Muscle of leg (tissue), 11 donors: Measurements from ENCODE around the gene SLC29A1. TPM values are rescaled to one million over a fixed set of nuclear protein-coding genes. Genes with fewer than 3 reads are reported as not detected.

ENCODE experiments used
- DNase-seq: peaks from one replicate; pipeline ENCODE4 v3.0.0; 2013
- H3K27ac ChIP-seq: one replicate; pipeline ENCODE4 v1.5.1; 2013; ENCODE audit warnings: mild to moderate bottlenecking, low read length, control low read depth
- H3K27me3 ChIP-seq: one replicate; pipeline ENCODE4 v1.6.1; 2013; ENCODE audit warnings: low read length; ENCODE audit not compliant: control insufficient read depth, insufficient read depth
- H3K36me3 ChIP-seq: one replicate; pipeline ENCODE4 v1.6.1; 2013; ENCODE audit warnings: low read length; ENCODE audit not compliant: control insufficient read depth, insufficient read depth
- H3K4me1 ChIP-seq: one replicate; pipeline ENCODE4 v1.6.1; 2013; ENCODE audit warnings: low read length; ENCODE audit not compliant: control insufficient read depth, insufficient read depth
- H3K4me3 ChIP-seq: one replicate; pipeline ENCODE4 v1.5.1; 2013; ENCODE audit warnings: low read length, control low read depth
- H3K9me3 ChIP-seq: replicated peaks from 2 replicates; pipeline ENCODE4 v1.6.1; 2013; ENCODE audit warnings: low read depth, low read length; ENCODE audit not compliant: control insufficient read depth
- WGBS: methylation state at CpG from one replicate; pipeline ENCODE4 v1.1.5; 2013; ENCODE audit warnings: missing lambda C conversion rate; ENCODE audit not compliant: insufficient coverage; 5-methylcytosine and 5-hydroxymethylcytosine counted together
- polyA plus RNA-seq, 8 donors: library from polyadenylated mRNA; unstranded; fragments of 120-200 nt; gene quantifications; one replicate each; pipeline versions ENCODE4 v1.2.1 to v1.2.3, GENCODE V29; 2013; ENCODE audit warnings: inconsistent platforms in 1 of 8, low replicate concordance in 1 of 8; ENCODE audit not compliant: insufficient read length in 8 of 8, insufficient read depth in 1 of 8
- total RNA-seq: library from RNA; stranded (reverse); fragments of 120-200 nt; gene quantifications from one replicate; pipeline ENCODE4 v1.2.4, GENCODE V29; 2013

Gene SLC29A1
- total and polyA plus RNA-seq, 9 donors, result 27.8 to 94.2 (median 67.5) TPM

DNA sequence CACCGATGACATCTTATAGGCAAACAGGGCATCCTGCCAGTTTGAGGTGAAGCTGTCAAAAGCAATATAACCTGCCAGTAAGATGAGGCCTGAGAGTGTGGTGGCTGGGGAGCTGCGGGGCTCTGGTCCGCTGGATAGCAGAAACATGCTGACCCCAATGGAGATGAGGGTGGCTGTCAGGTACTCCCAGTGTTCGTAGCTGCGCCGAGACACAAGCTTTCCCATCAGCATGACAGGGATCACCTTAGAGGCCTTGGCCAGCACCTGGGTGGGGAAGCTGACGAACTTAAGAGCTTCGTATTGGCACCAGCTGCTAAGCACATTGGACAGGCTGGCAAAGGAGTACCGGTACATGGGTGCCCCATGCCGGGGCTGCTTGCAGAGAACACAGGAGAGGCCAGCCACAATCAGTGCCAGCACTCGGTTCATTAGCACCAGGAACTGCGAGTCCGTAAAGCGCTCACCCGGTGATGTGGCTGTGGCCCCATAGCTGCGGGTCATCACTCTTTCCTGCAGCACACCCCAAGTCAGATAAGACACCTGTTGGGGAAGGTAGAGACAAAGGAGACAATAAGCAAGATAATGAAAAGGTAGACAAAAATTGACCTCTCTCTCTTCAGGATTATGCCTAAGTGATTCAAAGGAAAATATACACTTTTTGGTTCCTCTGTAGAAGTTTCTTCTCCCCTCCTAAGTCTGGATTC is 31.9 kb downstream of the SLC29A1 start:
- Histone ChIP-seq H3K4me3 (no peak overlapping the region), H3K36me3 (peaks cover 65% of the 10 kb centered on the region), H3K27ac (no peak overlapping the region), H3K27me3 (no peaks in the 10 kb centered on the region), H3K9me3 (no peaks in the 10 kb centered on the region), H3K4me1 (peaks cover 22% of the 10 kb centered on the region)
- 61% methylated on average over 7 of the region's 16 CpGs for WGBS
- DNase-seq, result no peak

GRCh38 chr6:44255871-44256774 is 32.7 kb downstream of the SLC29A1 start:
- H3K4me3 ChIP-seq, result peak overlapping the region; percentile 91
- H3K9me3 ChIP-seq, result no peaks in the 10 kb centered on the region
- 13% methylated on average over 12 of the region's 15 CpGs for WGBS
- peak overlapping the region; percentile 93 for H3K27ac ChIP-seq
- H3K27me3 ChIP-seq, result no peaks in the 10 kb centered on the region
- peaks cover 22% of the 10 kb centered on the region for H3K4me1 ChIP-seq
- H3K36me3 ChIP-seq, result peaks cover 60% of the 10 kb centered on the region
- no peak for DNase-seq

DNA sequence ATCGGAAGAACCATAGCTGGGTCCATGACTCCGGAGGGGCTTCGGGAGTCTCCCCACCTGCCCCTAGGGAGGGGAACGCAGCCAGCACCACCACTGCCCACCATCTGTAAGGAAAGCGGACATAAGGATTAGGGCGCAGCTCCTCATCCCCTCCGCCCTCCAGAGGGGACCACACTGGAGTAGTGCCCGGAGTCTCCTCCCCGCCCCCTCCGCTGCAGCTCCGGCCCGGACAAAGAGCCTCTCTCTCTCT is 33.3 kb downstream of the SLC29A1 start:
- Histone ChIP-seq H3K27me3 (no peaks in the 10 kb centered on the region), H3K36me3 (peaks cover 58% of the 10 kb centered on the region), H3K9me3 (no peaks in the 10 kb centered on the region), H3K27ac (peak overlapping the region; percentile 93), H3K4me3 (peak overlapping the region; percentile 91), H3K4me1 (peaks cover 22% of the 10 kb centered on the region)
- DNase-seq, result no peak
- 0% methylated on average over 9 of the region's 12 CpGs for WGBS

GRCh38 chr6:44257025-44257752 is 33.8 kb downstream of the SLC29A1 start, which contains the start of gene SLC35B2:
SLC35B2 (minus strand) TSS chr6:44257528; CDS start chr6:44257410, 118 bp downstream.
- Histone ChIP-seq H3K36me3 (peaks cover 57% of the 10 kb centered on the region), H3K4me3 (peak within 1 kb of the TSS; percentile 91), H3K9me3 (no peaks in the 10 kb centered on the region), H3K27ac (peak within 1 kb of the TSS; percentile 93), H3K27me3 (no peaks in the 10 kb centered on the region), H3K4me1 (peaks cover 23% of the 10 kb centered on the region)
- DNase-seq, result peak; percentile 88
- WGBS, result under 1% methylated on average over 77 of the region's 80 CpGs

- 28% methylated on average over 12 of the region's 15 CpGs for WGBS
Measured at GRCh38 chr6:44257753-44258324, 34.4 kb downstream of the SLC29A1 start.

DNA sequence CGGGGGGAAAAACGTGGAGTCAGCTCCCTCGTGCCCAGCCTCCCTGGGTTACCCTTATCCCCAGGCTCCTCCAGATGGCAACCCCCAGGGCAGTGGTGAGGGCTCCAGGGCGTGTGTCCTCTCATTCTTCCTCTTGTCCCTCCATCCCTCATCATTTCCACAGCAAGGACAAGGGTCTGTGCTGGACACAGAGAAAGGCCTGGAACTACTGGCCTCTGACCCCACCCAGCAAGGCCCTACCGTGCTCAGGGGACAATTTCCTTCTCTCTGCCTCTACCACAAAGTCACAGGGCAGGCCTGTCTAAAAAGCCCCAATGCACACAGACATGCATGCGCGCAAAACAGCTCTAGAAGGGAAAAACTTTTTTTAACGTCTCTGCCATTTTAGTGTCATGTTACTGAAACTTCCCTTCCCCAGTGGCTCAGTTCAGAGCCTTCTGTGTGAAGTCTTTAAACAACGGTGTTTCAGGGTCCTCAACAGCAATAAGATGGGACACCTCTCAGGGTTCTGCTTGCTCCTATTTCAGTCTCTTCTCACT is 35.0 kb downstream of the SLC29A1 start:
- Histone ChIP-seq H3K4me1 (peaks cover 35% of the 10 kb centered on the region), H3K27ac (no peak overlapping the region), H3K27me3 (no peaks in the 10 kb centered on the region), H3K36me3 (peaks cover 46% of the 10 kb centered on the region), H3K4me3 (no peak overlapping the region), H3K9me3 (no peaks in the 10 kb centered on the region)
- 81% methylated on average over 7 of the region's 9 CpGs for WGBS
- no peak for DNase-seq

More at GRCh38 chr6:44257753-44258324, 34.4 kb downstream of the SLC29A1 start:
- Histone ChIP-seq H3K36me3 (peaks cover 51% of the 10 kb centered on the region), H3K27ac (peak overlapping the region; percentile 62), H3K4me1 (peaks cover 29% of the 10 kb centered on the region), H3K27me3 (no peaks in the 10 kb centered on the region), H3K9me3 (no peaks in the 10 kb centered on the region), H3K4me3 (peak overlapping the region; percentile 41)
- no peak for DNase-seq

DNA sequence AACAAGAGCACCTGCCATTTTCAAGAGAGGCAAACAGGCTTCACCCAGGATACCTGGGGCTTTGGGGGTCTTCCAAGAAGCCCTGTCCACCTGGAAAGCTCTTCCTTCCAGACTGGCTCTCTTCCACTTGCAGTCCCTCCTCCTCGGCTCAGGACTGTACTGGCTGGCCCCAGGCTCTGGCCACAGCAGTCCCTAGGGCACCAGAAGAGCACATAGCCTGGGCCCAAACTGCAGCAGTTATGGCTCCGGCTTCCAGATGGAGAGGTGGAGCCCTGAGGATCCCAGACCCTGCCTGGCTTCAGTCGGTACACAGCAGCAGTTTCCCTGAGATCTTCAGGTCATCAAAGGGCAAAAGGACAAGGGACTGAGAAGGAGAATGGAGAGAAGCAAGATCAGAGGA is 35.5 kb downstream of the SLC29A1 start:
- Histone ChIP-seq H3K4me1 (peaks cover 40% of the 10 kb centered on the region), H3K4me3 (no peak overlapping the region), H3K27ac (no peak overlapping the region), H3K9me3 (no peaks in the 10 kb centered on the region), H3K27me3 (no peaks in the 10 kb centered on the region), H3K36me3 (peaks cover 40% of the 10 kb centered on the region)
- no peak for DNase-seq
- WGBS, result 75% methylated on average over 3 of the region's 3 CpGs

DNA sequence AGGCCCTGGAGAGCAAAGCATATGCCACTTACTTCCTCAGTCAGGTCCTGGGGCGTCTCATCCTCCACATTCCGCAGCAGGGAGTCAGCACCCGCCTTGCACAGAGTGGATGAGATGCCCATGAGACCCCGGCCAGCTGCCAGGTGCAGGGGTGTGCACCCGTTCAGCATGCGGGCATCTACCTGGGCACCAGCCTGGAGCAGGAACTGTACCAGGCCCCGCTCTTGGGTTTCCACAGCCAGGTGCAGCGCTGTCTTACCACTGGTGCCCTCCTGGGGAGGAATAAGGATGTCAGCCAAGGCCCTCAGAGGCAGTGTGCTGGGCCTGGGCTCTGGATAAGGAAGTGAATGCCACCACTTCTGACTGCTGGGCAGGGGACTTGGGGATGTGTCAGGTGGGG is 36.6 kb downstream of the SLC29A1 start:
- Histone ChIP-seq H3K36me3 (peaks cover 29% of the 10 kb centered on the region), H3K27me3 (no peaks in the 10 kb centered on the region), H3K4me3 (no peak overlapping the region), H3K9me3 (no peaks in the 10 kb centered on the region), H3K27ac (no peak overlapping the region), H3K4me1 (peaks cover 49% of the 10 kb centered on the region)
- 97% methylated on average over 7 of the region's 8 CpGs for WGBS
- DNase-seq, result no peak

DNA sequence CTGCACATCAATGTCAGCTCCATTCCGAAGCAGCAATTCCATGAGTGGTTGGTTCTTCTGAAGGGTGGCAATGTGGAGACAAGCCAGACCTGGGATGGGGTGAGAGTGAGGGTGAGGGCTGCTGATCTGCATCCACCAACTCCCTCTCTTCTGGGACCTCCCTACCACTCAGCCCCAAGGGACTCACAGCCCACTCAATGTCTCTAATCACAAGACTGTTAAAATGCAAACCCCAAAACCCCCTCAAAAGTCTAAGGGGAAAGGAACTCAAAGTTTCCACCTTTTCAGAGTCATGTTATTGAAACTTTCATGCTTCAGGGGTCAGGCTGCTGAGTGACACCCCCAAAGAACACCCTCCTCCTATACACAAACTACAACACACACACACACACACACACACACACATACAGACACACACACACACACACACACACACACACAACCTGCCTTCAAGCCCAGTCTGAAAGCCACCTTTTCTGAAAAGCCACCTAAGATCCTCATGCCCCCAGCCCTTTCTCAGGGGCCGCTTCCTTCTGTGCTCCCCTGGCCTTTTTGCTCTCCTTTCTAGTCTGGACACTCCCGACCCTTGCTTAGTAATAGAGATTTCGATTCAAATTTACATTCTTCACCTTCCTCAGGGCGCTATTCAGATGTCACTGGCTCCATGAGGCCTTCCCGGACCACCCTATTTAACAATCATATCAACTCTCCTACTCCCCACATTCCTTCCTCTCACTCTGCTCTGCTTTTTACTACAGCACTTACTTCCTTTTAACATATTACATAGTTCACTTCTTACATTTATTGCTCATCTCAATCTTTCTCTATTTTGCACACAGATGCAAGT is 37.3 kb downstream of the SLC29A1 start:
- Histone ChIP-seq H3K36me3 (peaks cover 25% of the 10 kb centered on the region), H3K27me3 (no peaks in the 10 kb centered on the region), H3K9me3 (no peaks in the 10 kb centered on the region), H3K27ac (no peak overlapping the region), H3K4me1 (peaks cover 47% of the 10 kb centered on the region), H3K4me3 (no peak overlapping the region)
- WGBS, result 95% methylated on average over 6 of the region's 6 CpGs
- no peak for DNase-seq
